Endothelial cell of umbilical vein (primary cell): ENCODE measurements around the gene BCL2L14. TPM values are rescaled to one million over a fixed set of nuclear protein-coding genes. Genes with fewer than 3 reads are reported as not detected.

Source experiments
- BruUV-seq: library from RNA; stranded (reverse); fragments of 400-500 nt; replicated peaks from 2 replicates; lab custom pipeline; 2021; lab: Mats Ljungman, UMichigan
- CTCF ChIA-PET: fragments of 300-600, 350-600 bp; sonication (Branson Sonifier 250); formaldehyde crosslinking; loops from one replicate; lab custom pipeline; 2021; ENCODE audit warnings: antibody characterized with exemption, inconsistent platforms; lab: Charles Lee
- POLR2A ChIA-PET: fragments of 300-600, 350-600 bp; sonication (Branson Sonifier 250); formaldehyde crosslinking; loops from one replicate; lab custom pipeline; 2021; ENCODE audit warnings: antibody characterized with exemption, inconsistent platforms; lab: Charles Lee
- DNase-seq: peaks from one replicate; pipeline ENCODE4 v3.0.0-alpha.2; 2011; ENCODE audit warnings: low read depth, low spot score
- FAIRE-seq: peaks from 2 replicates; lab custom pipeline; 2011; peaks lifted over from hg19 to GRCh38; lab: Jason Lieb, UNC
- H2AFZ ChIP-seq: 2 replicates; pipeline ENCODE4 v1.6.0; 2012; ENCODE audit warnings: low read depth, low read length, control low read depth, inconsistent platforms
- H3K27ac ChIP-seq: 2 replicates; pipeline ENCODE4 v1.5.1; 2011; ENCODE audit warnings: low read depth, mild to moderate bottlenecking, control low read depth, low read length, moderate library complexity; ENCODE audit not compliant: insufficient read depth
- H3K27me3 ChIP-seq, 2 experiments: 2 replicates each; pipeline versions ENCODE4 v1.6.0 to v1.6.1; 2011; ENCODE audit warnings: low read length in 2 of 2, mixed read lengths in 1 of 2; ENCODE audit not compliant: control insufficient read depth in 2 of 2, insufficient read depth in 2 of 2
- H3K36me3 ChIP-seq, 2 experiments: 2 replicates in 1 of 2; 3 replicates in 1 of 2; pipeline ENCODE4 v1.5.1; 2011; ENCODE audit warnings: low read length in 2 of 2, mild to moderate bottlenecking in 1 of 2, moderate library complexity in 1 of 2; ENCODE audit not compliant: control insufficient read depth in 2 of 2, insufficient read depth in 2 of 2; ENCODE audit errors: extremely low read depth in 1 of 2
- H3K4me1 ChIP-seq: 3 replicates; pipeline ENCODE4 v1.5.1; 2011; ENCODE audit warnings: mild to moderate bottlenecking, low read length; ENCODE audit not compliant: control insufficient read depth, insufficient read depth; ENCODE audit errors: extremely low read depth
- H3K4me2 ChIP-seq: 2 replicates; pipeline ENCODE4 v1.6.1; 2011; ENCODE audit warnings: low read length, control low read depth, mixed read lengths; ENCODE audit not compliant: insufficient read depth
- H3K4me3 ChIP-seq, 3 experiments: fragments of 200-600 bp in 1 of 3; sonication (generic), shearing (Covaris generic) in 1 of 3; replicated peaks in 1 of 3; 2 replicates each; pipeline ENCODE4 v1.5.1; 2011 to 2016; ENCODE audit warnings: control low read depth in 3 of 3, low read length in 3 of 3, mild to moderate bottlenecking in 2 of 3, inconsistent platforms in 1 of 3, low read depth in 1 of 3, moderate library complexity in 1 of 3; ENCODE audit not compliant: insufficient read depth in 1 of 3
- H3K79me2 ChIP-seq: 2 replicates; pipeline ENCODE4 v1.6.0; 2012; ENCODE audit warnings: low read length, inconsistent platforms; ENCODE audit not compliant: control insufficient read depth, insufficient read depth
- H3K9ac ChIP-seq: replicated peaks from 2 replicates; pipeline ENCODE3; 2011; ENCODE audit warnings: low read length, control low read depth; ENCODE audit not compliant: insufficient read depth; ENCODE audit errors: extremely low read depth
- H3K9me1 ChIP-seq: replicated peaks from 3 replicates; pipeline ENCODE4 v1.6.0; 2011; ENCODE audit warnings: mild to moderate bottlenecking, low read length; ENCODE audit not compliant: control insufficient read depth, insufficient read depth; ENCODE audit errors: extremely low read depth
- H3K9me3 ChIP-seq: replicated peaks from 2 replicates; pipeline ENCODE4 v1.5.1; 2012; ENCODE audit warnings: low read length, inconsistent platforms; ENCODE audit not compliant: control insufficient read depth, insufficient read depth
- H4K20me1 ChIP-seq: replicated peaks from 2 replicates; pipeline ENCODE3; 2011; ENCODE audit warnings: mild to moderate bottlenecking, low read length; ENCODE audit not compliant: control insufficient read depth, insufficient read depth; ENCODE audit errors: extremely low read depth
- CTCF ChIP-seq, 2 donors: IDR thresholded peaks; 1 replicate in 1 of 2; 2 replicates in 1 of 2; pipeline ENCODE4 v1.5.1; 2011; ENCODE audit warnings: low read length in 2 of 2, mild to moderate bottlenecking in 2 of 2, moderate library complexity in 2 of 2, control low read depth in 1 of 2, inconsistent platforms in 1 of 2, low read depth in 1 of 2; ENCODE audit not compliant: insufficient read depth in 1 of 2; ENCODE audit errors: extremely low read depth in 1 of 2
- EZH2 ChIP-seq: IDR thresholded peaks from 2 replicates; pipeline ENCODE4 v1.6.1; 2012; ENCODE audit warnings: borderline replicate concordance, low read depth, mild to moderate bottlenecking, moderate library complexity, low read length, inconsistent platforms; ENCODE audit not compliant: severe bottlenecking
- FOS ChIP-seq: IDR thresholded peaks from 2 replicates; pipeline ENCODE4 v1.6.1; 2011; ENCODE audit warnings: mild to moderate bottlenecking, low read length, moderate library complexity, borderline replicate concordance; ENCODE audit not compliant: insufficient read depth
- GATA2 ChIP-seq: IDR thresholded peaks from 2 replicates; pipeline ENCODE4 v1.7.0; 2011; ENCODE audit warnings: low read depth, mild to moderate bottlenecking, moderate library complexity, mixed read lengths, low read length; ENCODE audit not compliant: insufficient read length, insufficient read depth
- JUN ChIP-seq: IDR thresholded peaks from 2 replicates; pipeline ENCODE4 v1.6.1; 2011; ENCODE audit warnings: borderline replicate concordance, low read depth; ENCODE audit not compliant: insufficient read length, insufficient read depth
- MYC ChIP-seq: IDR thresholded peaks from one replicate; pipeline ENCODE4 v1.6.1; 2011; ENCODE audit warnings: mild to moderate bottlenecking, low read depth, low read length
- POLR2A ChIP-seq: IDR thresholded peaks from 2 replicates; pipeline ENCODE4 v1.6.1; 2012; ENCODE audit warnings: low read depth, mild to moderate bottlenecking, control low read depth, low read length
- POLR2AphosphoS5 ChIP-seq: IDR thresholded peaks from 2 replicates; pipeline ENCODE4 v1.6.1; 2012; ENCODE audit warnings: low read depth, mild to moderate bottlenecking, control low read depth, low read length, moderate library complexity; ENCODE audit not compliant: insufficient read depth
- dilution Hi-C: fragments of 300-500 bp; cut with MboI; formaldehyde crosslinking; loops from one replicate; pipeline ENCODE4 v1.15.0; 2019; ENCODE audit warnings: low sequenced_read_pairs; ENCODE audit not compliant: extremely low pct_ligation_motif_present
- intact Hi-C: fragments of 100-400 bp; cut with micrococcal nuclease; formaldehyde crosslinking; loops from one replicate; pipeline ENCODE4 v1.10.0; 2022
- polyA plus RNA-seq, 4 experiments: library from polyadenylated mRNA; depleted of rRNA in 3 of 4; stranded (reverse) in 3 of 4; unstranded in 1 of 4; fragments of >200 nt; gene quantifications; 2 replicates each; pipeline versions ENCODE4 v1.2.1 to v1.2.3, GENCODE V29; 2011 to 2012; ENCODE audit warnings: missing spikeins in 1 of 4
- total RNA-seq: library from RNA; stranded (reverse); gene quantifications from 2 replicates; pipeline ENCODE4 v1.2.3, GENCODE V29; 2021
- TF ChIP-seq, protein P1 (sequence below): IDR thresholded peaks from 2 replicates; pipeline ENCODE4 v1.6.1; 2011; ENCODE audit not compliant: insufficient read depth, insufficient read length

The BCL2L14 gene
- total and polyA plus RNA-seq, 2 donors (not counting 3 experiments of a cell fraction or from before 2014, with no cell fraction given): not detected

GRCh38 chr12:12025799-12026386 is 44.8 kb upstream of the BCL2L14 start:
- Histone ChIP-seq H2AFZ (no peak overlapping the region), H3K9me1 (no peaks in the 10 kb centered on the region), H3K9me3 (no peaks in the 10 kb centered on the region), H3K79me2 (no peaks in the 10 kb centered on the region), H4K20me1 (no peaks in the 10 kb centered on the region), H3K27ac (no peak overlapping the region), H3K4me2 (no peak overlapping the region), H3K9ac (no peak overlapping the region), H3K4me3 (no peak overlapping the region), H3K4me1 (no peaks in the 10 kb centered on the region), H3K36me3 (no peaks in the 10 kb centered on the region), H3K27me3 (peaks cover 10 to 13% of the 10 kb centered on the region in 2 experiments)
- CTCF ChIA-PET: interaction anchor here (1.1 kb wide), 1 partner anchor 11 kb away, joined by 4 read pairs; no protein-coding TSS in a partner anchor
- POLR2A ChIA-PET: no interaction called here
- DNase-seq (no peak), FAIRE-seq (no peak)
- no TSS peak for BruUV-seq
- TF ChIP-seq FOS (no peak), JUN (no peak), POLR2A (no peak), EZH2 (no peak), GATA2 (no peak), CTCF (IDR thresholded peaks at IDR 0.05; ENCODE audit: extremely low read depth in 1 of 2, insufficient read depth in 1 of 2, low read depth in 1 of 2, low read length in 2 of 2) (no peak), POLR2AphosphoS5 (no peak), MYC (no peak)
- TF ChIP-seq, protein P1, sequence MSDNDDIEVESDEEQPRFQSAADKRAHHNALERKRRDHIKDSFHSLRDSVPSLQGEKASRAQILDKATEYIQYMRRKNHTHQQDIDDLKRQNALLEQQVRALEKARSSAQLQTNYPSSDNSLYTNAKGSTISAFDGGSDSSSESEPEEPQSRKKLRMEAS: no peak
- dilution Hi-C loops (loop anchor here (25.0 kb wide), 1 partner anchor 439 kb away; no protein-coding TSS in a partner anchor), intact Hi-C loops (no loop called here)
